ENCODE data around the gene TARDBP.
"Not testable (repeated sequence)": the region's sequence is repeated elsewhere in the genome, so short reads cannot be mapped to it uniquely, and the experiment has no call there.

Gene TARDBP

DNA sequence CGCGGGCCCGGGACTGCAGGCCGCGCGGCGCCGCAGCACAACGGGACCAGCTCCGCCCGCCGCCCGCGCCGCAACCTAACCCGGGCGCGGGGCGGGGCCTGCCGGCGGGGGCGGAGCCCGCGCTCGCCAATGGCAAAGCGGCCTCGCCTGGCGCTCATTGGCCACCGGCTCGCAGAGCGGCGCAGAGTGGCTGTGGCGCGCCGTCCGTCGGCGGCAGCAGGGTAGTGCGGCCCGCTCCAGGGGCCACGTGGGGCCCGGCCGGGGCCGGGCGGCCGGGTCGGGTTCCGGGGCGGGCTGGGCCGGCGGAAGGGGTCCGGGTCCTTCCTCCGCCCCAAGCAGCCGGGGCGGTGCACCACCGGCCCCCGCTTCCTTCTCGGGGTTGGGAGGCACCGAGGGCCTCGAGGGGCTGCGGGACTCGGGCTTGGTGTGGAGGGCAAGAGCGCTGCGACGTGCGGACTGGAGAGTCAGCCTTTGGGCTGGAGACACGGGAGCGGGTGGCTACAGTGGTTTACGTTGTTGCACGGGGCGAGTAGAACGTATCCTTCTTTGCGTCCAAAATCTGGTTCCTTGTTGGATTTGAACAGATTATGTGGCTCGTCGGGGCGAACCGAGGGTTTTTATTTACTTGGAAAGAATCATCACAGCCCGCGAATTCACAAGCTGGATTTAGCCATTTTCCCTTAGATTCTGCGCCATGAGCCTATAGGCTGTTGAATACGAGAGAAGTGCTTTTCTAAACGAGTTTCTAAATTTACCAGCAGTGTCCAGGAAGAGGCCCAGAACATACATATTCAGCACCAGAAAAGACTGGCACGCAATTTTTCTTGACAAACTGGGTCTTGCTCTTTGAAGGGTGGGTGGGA, 47.7 kb downstream of the TARDBP start, which contains the start of gene SRM:
Gene SRM, minus strand, starts transcription at position 51 of the 863 bp plus-strand sequence. CDS start 75 bp downstream, outside the sequence.
- DNase-seq (ENCODE audit: low spot score): peak; percentile 90

- DNase-seq (ENCODE audit: low spot score): no peak
Observed at GRCh38 chr1:11061652-11062365, 49.4 kb downstream of the TARDBP start.

- DNase-seq (ENCODE audit: low spot score): no peak
Observed at GRCh38 chr1:11062965-11063401, 50.5 kb downstream of the TARDBP start.

GRCh38 chr1:11063937-11064537, 51.6 kb downstream of the TARDBP start:
- not testable (repeated sequence) for DNase-seq (ENCODE audit: low spot score)

GRCh38 chr1:11064942-11065341, 52.5 kb downstream of the TARDBP start:
- no peak for DNase-seq (ENCODE audit: low spot score)

- DNase-seq (ENCODE audit: low spot score): no peak
Observed at GRCh38 chr1:11065796-11066195, 53.3 kb downstream of the TARDBP start.

DNA sequence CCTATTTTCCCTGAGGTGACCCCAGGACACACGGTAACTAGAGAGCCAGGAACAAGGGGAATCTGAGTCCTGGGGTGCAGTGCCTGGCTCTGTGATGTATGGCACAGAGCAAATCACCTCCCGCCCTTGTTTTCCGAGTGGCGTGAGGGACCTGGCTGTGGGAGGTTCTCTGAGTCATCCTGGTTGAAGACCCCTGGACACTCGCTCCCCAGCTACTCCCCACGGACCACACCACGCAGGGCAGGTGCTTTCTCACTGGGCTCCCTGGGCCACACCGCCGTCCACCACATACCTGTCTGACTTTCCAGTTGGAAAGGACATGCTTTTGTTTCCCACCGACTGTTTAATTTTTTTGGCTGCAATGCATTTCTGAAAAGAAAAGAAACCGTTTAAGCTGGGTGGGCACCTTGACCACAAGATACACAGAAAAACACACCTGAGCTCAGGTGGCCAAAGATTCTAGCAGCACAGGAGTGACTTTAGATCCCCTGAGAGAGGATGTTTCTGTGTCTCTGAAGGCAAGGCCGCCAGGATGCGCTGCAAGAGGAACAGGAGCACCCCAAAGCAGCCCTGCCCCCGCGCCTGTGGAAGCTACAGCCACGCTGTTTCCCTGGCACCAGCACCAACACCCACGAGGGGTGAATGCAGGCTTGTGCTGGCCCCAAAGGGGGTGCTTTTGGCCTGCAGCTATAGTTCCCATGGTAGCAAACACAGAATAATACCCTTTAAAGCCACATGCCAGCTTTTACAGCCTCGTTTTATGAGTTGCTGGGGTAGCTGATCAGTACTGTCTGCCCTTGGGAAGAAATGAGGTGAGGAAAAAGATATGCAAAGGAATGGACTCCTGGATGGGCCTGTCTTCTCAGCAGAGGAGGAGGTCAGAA, 55.5 kb downstream of the TARDBP start:
- DNase-seq (ENCODE audit: low spot score): no peak

DNA sequence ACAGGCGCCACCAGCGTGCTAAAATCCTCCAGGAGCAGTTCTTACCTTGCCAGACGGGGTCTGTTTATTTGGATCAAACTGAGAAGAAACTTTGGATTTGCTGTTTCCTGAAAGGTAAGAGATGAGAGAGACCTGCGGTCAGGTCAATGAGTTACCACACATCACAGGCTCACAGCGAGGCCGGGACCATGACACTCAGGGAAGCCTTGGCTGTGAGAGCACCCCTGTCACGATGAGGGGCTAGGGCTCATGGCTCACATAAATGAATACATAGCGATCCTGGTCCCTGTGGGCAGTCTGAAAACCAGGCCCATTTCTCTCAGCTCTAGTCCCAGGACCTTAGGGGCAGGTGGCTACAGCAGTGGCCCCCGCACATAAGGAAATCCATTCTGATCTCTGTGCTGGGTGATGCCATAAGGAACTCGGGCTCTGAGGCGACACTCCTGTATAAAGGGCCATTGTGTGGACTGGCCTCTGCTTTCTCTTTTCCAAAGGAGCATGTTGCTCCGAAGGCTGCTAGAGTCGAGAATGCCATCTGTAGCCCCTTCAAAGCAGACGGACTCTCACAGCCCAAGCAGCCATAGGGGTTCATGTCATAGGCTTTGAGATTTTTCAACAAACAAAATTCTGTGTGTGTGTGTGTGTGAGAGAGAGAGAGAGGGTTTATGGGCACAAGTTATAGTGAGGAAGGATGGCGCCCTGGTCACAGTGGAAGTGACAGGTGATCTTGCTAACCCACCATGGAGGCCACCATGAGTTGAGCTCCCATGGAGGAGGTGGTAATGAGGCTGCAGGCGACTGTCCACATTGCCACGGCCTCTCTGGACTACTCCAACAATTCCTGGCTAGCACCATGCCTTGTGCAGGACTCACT, 56.4 kb downstream of the TARDBP start:
- DNase-seq (ENCODE audit: low spot score): no peak

DNA sequence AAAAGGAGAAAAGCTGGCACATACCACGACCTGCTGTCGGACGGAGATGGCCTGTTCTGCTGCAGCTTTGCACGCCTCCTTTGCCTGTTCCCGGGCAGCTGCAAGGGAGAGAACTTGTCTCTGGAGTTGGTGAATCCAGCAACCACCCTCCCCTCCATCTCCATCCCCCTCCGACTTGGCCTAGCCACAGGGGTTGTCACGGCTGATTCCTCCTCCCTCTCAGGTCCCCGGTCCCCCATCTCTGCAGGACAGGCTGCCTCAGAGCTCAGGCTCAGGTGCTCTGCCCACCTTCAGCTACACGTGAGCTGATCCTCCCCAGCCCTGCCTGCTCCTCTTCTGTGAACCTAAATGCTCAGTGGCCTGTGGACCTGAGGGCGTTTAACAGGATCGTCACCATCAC, 58.4 kb downstream of the TARDBP start:
- no peak for DNase-seq (ENCODE audit: low spot score)

- DNase-seq (ENCODE audit: low spot score): no peak
Observed at GRCh38 chr1:11071463-11072215, 59.2 kb downstream of the TARDBP start.

DNA sequence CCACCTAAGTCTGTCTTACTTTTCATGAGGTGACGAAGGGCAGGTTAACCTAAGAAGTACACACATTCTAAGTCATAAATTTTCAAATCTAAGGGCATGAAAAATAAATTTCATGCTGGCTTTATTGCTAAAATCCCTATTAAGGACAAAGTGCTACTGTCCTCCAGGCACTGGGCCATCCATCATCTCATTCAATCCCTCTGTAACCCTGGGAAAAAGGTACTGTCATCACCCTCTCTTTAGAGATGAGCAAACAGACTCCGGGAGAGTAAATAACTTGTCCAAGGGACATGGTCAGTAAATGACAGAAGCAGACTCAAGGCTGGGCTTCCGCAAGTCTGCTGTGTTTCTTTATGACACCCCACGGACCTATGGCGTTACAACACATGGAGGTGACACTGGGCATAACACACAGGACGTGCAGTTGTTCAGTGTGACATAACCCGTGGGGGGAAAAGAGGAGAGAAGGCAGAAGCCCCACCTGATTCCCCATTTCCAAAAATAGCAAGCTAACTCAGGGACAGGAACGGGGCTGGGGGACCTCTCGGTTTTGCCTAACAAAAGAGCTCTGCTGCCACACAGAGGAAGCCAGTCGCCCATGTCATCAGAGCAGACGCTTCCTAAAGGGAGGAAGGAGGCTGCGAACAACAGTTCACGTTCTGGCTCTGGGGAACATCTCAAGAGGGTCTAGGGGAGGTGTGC, 59.9 kb downstream of the TARDBP start:
- DNase-seq (ENCODE audit: low spot score): no peak

- DNase-seq (ENCODE audit: low spot score): not testable (repeated sequence)
Observed at GRCh38 chr1:11073398-11073797, 60.9 kb downstream of the TARDBP start.
